H9 (cell line): ENCODE data around the gene MTA2. TPM values are rescaled to one million over a fixed set of nuclear protein-coding genes. Genes with fewer than 3 reads are reported as not detected.

ENCODE experiments used
- DNase-seq: peaks from one replicate; pipeline ENCODE4 v3.0.0-alpha.2; 2017
- H2AFZ ChIP-seq: one replicate; pipeline ENCODE4 v1.6.1; 2013; ENCODE audit warnings: mild to moderate bottlenecking, low read length, control low read depth, moderate library complexity
- H2AK5ac ChIP-seq: 2 replicates; pipeline ENCODE4 v1.6.1; 2013; ENCODE audit warnings: low read length, control low read depth, mixed read lengths; ENCODE audit not compliant: insufficient read length
- H2BK120ac ChIP-seq: one replicate; pipeline ENCODE4 v1.6.1; 2013; ENCODE audit warnings: low read depth, mild to moderate bottlenecking, low read length, control low read depth, inconsistent platforms; ENCODE audit not compliant: poor library complexity, severe bottlenecking
- H2BK12ac ChIP-seq: 2 replicates; pipeline ENCODE4 v1.6.1; 2013; ENCODE audit warnings: low read length, control low read depth, mixed read lengths, low read depth; ENCODE audit not compliant: insufficient read length
- H2BK15ac ChIP-seq: 2 replicates; pipeline ENCODE4 v1.6.1; 2013; ENCODE audit warnings: low read depth, low read length, control low read depth
- H2BK20ac ChIP-seq: one replicate; pipeline ENCODE4 v1.6.1; 2013; ENCODE audit warnings: low read depth, mild to moderate bottlenecking, low read length, control low read depth, inconsistent platforms; ENCODE audit not compliant: poor library complexity, severe bottlenecking
- H2BK5ac ChIP-seq: 2 replicates; pipeline ENCODE4 v1.6.1; 2013; ENCODE audit warnings: low read length, control low read depth, mixed read lengths; ENCODE audit not compliant: insufficient read length
- H3K14ac ChIP-seq: 2 replicates; pipeline ENCODE4 v1.6.1; 2013; ENCODE audit warnings: low read length, control low read depth; ENCODE audit not compliant: insufficient read depth
- H3K18ac ChIP-seq: 2 replicates; pipeline ENCODE4 v1.6.1; 2013; ENCODE audit warnings: low read depth, mild to moderate bottlenecking, mixed read lengths, low read length, control low read depth; ENCODE audit not compliant: insufficient read length
- H3K23ac ChIP-seq: 2 replicates; pipeline ENCODE4 v1.6.1; 2013; ENCODE audit warnings: low read length, control low read depth, mixed read lengths, low read depth; ENCODE audit not compliant: insufficient read length
- H3K23me2 ChIP-seq: 2 replicates; pipeline ENCODE4 v1.6.1; 2013; ENCODE audit warnings: low read depth, mild to moderate bottlenecking, mixed read lengths, low read length, control low read depth; ENCODE audit not compliant: insufficient read length, poor library complexity, severe bottlenecking
- H3K27ac ChIP-seq: 2 replicates; pipeline ENCODE4 v1.5.1; 2013; ENCODE audit warnings: low read length, control low read depth, mixed read lengths, low read depth; ENCODE audit not compliant: insufficient read length
- H3K27me3 ChIP-seq: 2 replicates; pipeline ENCODE4 v1.6.1; 2013; ENCODE audit warnings: low read length, control low read depth, inconsistent platforms; ENCODE audit not compliant: insufficient read depth
- H3K4ac ChIP-seq: 2 replicates; pipeline ENCODE4 v1.6.1; 2013; ENCODE audit warnings: low read depth, mild to moderate bottlenecking, control low read depth, inconsistent platforms, low read length, moderate library complexity
- H3K4me1 ChIP-seq: 2 replicates; pipeline ENCODE4 v1.6.1; 2013; ENCODE audit warnings: low read length, control low read depth, inconsistent platforms; ENCODE audit not compliant: insufficient read depth
- H3K4me2 ChIP-seq: 2 replicates; pipeline ENCODE4 v1.6.1; 2013; ENCODE audit warnings: low read length, control low read depth, mixed read lengths; ENCODE audit not compliant: insufficient read length, insufficient read depth
- H3K56ac ChIP-seq: 2 replicates; pipeline ENCODE4 v1.6.1; 2013; ENCODE audit warnings: low read depth, mild to moderate bottlenecking, mixed read lengths, low read length, control low read depth; ENCODE audit not compliant: insufficient read length
- H3K79me1 ChIP-seq: 2 replicates; pipeline ENCODE4 v1.6.1; 2013; ENCODE audit warnings: low read depth, mild to moderate bottlenecking, moderate library complexity, low read length, control low read depth, inconsistent platforms; ENCODE audit not compliant: insufficient read depth, poor library complexity, severe bottlenecking
- H3K79me2 ChIP-seq: 2 replicates; pipeline ENCODE4 v1.6.1; 2013; ENCODE audit warnings: low read length, control low read depth, inconsistent platforms; ENCODE audit not compliant: insufficient read depth
- H3K9ac ChIP-seq: 2 replicates; pipeline ENCODE4 v1.6.1; 2013; ENCODE audit warnings: low read length, control low read depth, mixed read lengths; ENCODE audit not compliant: insufficient read length; ENCODE audit errors: extremely low read depth
- H3K9me3 ChIP-seq: one replicate; pipeline ENCODE4 v1.6.1; 2013; ENCODE audit warnings: low read depth, low read length, inconsistent platforms; ENCODE audit not compliant: control insufficient read depth
- H3T11ph ChIP-seq: one replicate; pipeline ENCODE4 v1.6.1; 2013; ENCODE audit warnings: mild to moderate bottlenecking, low read length, control low read depth, inconsistent platforms
- H4K20me1 ChIP-seq: one replicate; pipeline ENCODE4 v1.6.1; 2013; ENCODE audit not compliant: control insufficient read depth, insufficient read length, insufficient read depth
- H4K5ac ChIP-seq: 2 replicates; pipeline ENCODE4 v1.6.1; 2013; ENCODE audit warnings: low read depth, mild to moderate bottlenecking, mixed read lengths, low read length, control low read depth; ENCODE audit not compliant: insufficient read length
- H4K8ac ChIP-seq: replicated peaks from 2 replicates; pipeline ENCODE4 v1.6.1; 2013; ENCODE audit warnings: low read length, control low read depth, mixed read lengths, low read depth; ENCODE audit not compliant: insufficient read length
- H4K91ac ChIP-seq: 2 replicates; pipeline ENCODE4 v1.6.1; 2013; ENCODE audit warnings: low read depth, mild to moderate bottlenecking, moderate library complexity, mixed read lengths, low read length, control low read depth; ENCODE audit not compliant: insufficient read length
- H3K27ac Mint-ChIP-seq, 3 experiments: 2 replicates in 2 of 3; 3 replicates in 1 of 3; pipeline ENCODE4 v1.8.0; 2020 to 2021; ENCODE audit warnings: mixed read lengths in 3 of 3, mild to moderate bottlenecking in 1 of 3, moderate library complexity in 1 of 3
- H3K27me3 Mint-ChIP-seq: 2 replicates; pipeline ENCODE4 v1.8.0; 2021; ENCODE audit warnings: low read depth, mild to moderate bottlenecking, moderate library complexity, mixed read lengths
- H3K36me3 Mint-ChIP-seq, 3 experiments: 2 replicates in 2 of 3; 3 replicates in 1 of 3; pipeline ENCODE4 v1.8.0; 2020 to 2021; ENCODE audit warnings: low read depth in 3 of 3, mixed read lengths in 3 of 3; ENCODE audit not compliant: insufficient read depth in 1 of 3
- H3K4me1 Mint-ChIP-seq, 2 experiments: 2 replicates each; pipeline ENCODE4 v1.8.0; 2020; ENCODE audit warnings: mixed read lengths in 2 of 2
- H3K4me3 Mint-ChIP-seq, 2 experiments: 2 replicates in 1 of 2; 3 replicates in 1 of 2; pipeline ENCODE4 v1.8.0; 2020 to 2021; ENCODE audit warnings: mild to moderate bottlenecking in 2 of 2, mixed read lengths in 2 of 2, moderate library complexity in 1 of 2
- H3K9me3 Mint-ChIP-seq, 2 experiments: 2 replicates in 1 of 2; 3 replicates in 1 of 2; pipeline ENCODE4 v1.8.0; 2020; ENCODE audit warnings: mild to moderate bottlenecking in 2 of 2, mixed read lengths in 2 of 2, moderate library complexity in 1 of 2
- WGBS: extraction: QIAGEN DNeasy Blood & Tissue Kit; methylation state at CpG from one replicate; pipeline ENCODE4 v1.1.7; 2013; ENCODE audit warnings: missing lambda C conversion rate, low lambda C conversion rate, mixed read lengths; ENCODE audit not compliant: insufficient read length; ENCODE audit errors: extremely low coverage; 5-methylcytosine and 5-hydroxymethylcytosine counted together
- total RNA-seq: library from RNA; stranded (reverse); gene quantifications from 2 replicates; pipeline ENCODE4 v1.2.1, GENCODE V29; 2021
- TF ChIP-seq, protein P1 (sequence below): fragments of 200-600 bp; sonication (generic); conservative IDR thresholded peaks from 3 replicates; pipeline ENCODE4 v1.8.0; 2021; ENCODE audit warnings: antibody characterized with exemption, mild to moderate bottlenecking

The MTA2 gene
- total RNA-seq, 1 experiment from 2014 or later: 143 TPM

DNA sequence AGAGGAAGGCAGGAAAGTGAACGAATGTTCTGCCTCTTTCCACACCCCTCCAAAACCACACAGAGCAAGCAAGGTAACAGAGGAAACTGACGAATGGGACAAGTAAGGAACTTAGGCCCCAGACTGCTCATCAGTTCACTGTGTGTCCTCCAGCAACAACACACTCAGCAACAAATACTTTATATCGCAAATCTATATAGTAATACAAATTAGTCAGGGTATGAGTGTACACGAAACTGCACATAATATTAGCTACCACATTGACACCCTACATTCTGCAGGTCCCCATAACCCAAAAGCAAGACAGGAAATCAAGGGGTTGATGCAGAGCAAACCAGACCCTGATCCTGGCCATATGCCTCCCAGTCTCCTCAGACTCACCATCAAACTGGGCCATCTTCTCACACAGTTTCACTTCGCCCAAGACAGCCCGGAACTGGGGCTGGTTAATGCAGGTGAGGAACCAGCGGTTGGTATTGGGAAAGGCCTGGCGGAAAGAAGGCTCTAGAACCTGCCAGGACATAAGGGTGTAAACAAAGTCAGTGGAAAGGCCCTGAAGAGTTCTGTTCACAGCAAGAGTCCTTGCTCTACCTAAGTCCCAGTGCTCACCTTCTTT is 34.5 kb downstream of the MTA2 start:
- Histone ChIP-seq H2BK12ac (no peak overlapping the region), H3K9me3 (no peaks in the 10 kb centered on the region), H3K56ac (no peak overlapping the region), H3K27me3 (no peaks in the 10 kb centered on the region), H3K18ac (no peak overlapping the region), H4K5ac (no peak overlapping the region), H4K20me1 (no peaks in the 10 kb centered on the region), H3K23ac (no peak overlapping the region), H4K8ac (no peak overlapping the region), H3K4me2 (no peak overlapping the region), H4K91ac (no peak overlapping the region), H2AFZ (no peak overlapping the region), H3T11ph (no peak overlapping the region), H3K9ac (no peak overlapping the region), H2BK20ac (no peak overlapping the region), H3K14ac (no peak overlapping the region), H3K4ac (no peak overlapping the region), H3K79me2 (peaks cover 3% of the 10 kb centered on the region; the same call in 1 of the 2 replicates), H3K79me1 (peaks cover 5% of the 10 kb centered on the region), H2BK120ac (no peak overlapping the region), H2BK15ac (no peak overlapping the region), H3K27ac (no peak overlapping the region), H3K4me1 (no peaks in the 10 kb centered on the region), H2BK5ac (no peak overlapping the region), H3K23me2 (no peaks in the 10 kb centered on the region), H2AK5ac (no peak overlapping the region)
- H3K27ac Mint-ChIP-seq: peak overlapping the region in 1 of 3 experiments; percentile 95; a peak in 2 of 7 replicates
- TF ChIP-seq, protein P1, sequence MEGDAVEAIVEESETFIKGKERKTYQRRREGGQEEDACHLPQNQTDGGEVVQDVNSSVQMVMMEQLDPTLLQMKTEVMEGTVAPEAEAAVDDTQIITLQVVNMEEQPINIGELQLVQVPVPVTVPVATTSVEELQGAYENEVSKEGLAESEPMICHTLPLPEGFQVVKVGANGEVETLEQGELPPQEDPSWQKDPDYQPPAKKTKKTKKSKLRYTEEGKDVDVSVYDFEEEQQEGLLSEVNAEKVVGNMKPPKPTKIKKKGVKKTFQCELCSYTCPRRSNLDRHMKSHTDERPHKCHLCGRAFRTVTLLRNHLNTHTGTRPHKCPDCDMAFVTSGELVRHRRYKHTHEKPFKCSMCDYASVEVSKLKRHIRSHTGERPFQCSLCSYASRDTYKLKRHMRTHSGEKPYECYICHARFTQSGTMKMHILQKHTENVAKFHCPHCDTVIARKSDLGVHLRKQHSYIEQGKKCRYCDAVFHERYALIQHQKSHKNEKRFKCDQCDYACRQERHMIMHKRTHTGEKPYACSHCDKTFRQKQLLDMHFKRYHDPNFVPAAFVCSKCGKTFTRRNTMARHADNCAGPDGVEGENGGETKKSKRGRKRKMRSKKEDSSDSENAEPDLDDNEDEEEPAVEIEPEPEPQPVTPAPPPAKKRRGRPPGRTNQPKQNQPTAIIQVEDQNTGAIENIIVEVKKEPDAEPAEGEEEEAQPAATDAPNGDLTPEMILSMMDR: no peak
- peaks cover 63 to 94% (median 83%) of the 10 kb centered on the region in 3 experiments for H3K36me3 Mint-ChIP-seq
- H3K27me3 Mint-ChIP-seq: no peaks in the 10 kb centered on the region
- no peak for DNase-seq
- H3K4me1 Mint-ChIP-seq: peaks cover 29 to 33% of the 10 kb centered on the region in 2 experiments
- H3K4me3 Mint-ChIP-seq: peak overlapping the region in 1 of 2 experiments; percentile 16; a peak in 2 of 5 replicates
- WGBS: no CpG with 5 or more reads among the region's 8 CpGs
- no peaks in the 10 kb centered on the region for H3K9me3 Mint-ChIP-seq
